ENCODE results near the gene DESI1.

GRCh38 chr22:41668971-41669911, 48.4 kb upstream of the DESI1 start:
- TF ChIP-seq CTCF (IDR thresholded peaks at IDR 0.05) = no peak
- no peak for TF ChIP-seq POLR2A (IDR thresholded peaks at IDR 0.05)
